VCaP (cell line): ENCODE measurements around the gene TTYH3.

Source experiments
- H3K27ac ChIP-seq: fragments of 450-650 bp; 2 replicates; pipeline ENCODE4 v1.5.1; 2017
- TF ChIP-seq, protein P1 (sequence below): fragments of 450-650 bp; conservative IDR thresholded peaks from 2 replicates; pipeline ENCODE4 v1.5.1; 2017; ENCODE audit warnings: mild to moderate bottlenecking, moderate library complexity

Gene TTYH3

GRCh38 chr7:2628130-2628482 is 3.7 kb upstream of the TTYH3 start:
- TF ChIP-seq, protein P1, sequence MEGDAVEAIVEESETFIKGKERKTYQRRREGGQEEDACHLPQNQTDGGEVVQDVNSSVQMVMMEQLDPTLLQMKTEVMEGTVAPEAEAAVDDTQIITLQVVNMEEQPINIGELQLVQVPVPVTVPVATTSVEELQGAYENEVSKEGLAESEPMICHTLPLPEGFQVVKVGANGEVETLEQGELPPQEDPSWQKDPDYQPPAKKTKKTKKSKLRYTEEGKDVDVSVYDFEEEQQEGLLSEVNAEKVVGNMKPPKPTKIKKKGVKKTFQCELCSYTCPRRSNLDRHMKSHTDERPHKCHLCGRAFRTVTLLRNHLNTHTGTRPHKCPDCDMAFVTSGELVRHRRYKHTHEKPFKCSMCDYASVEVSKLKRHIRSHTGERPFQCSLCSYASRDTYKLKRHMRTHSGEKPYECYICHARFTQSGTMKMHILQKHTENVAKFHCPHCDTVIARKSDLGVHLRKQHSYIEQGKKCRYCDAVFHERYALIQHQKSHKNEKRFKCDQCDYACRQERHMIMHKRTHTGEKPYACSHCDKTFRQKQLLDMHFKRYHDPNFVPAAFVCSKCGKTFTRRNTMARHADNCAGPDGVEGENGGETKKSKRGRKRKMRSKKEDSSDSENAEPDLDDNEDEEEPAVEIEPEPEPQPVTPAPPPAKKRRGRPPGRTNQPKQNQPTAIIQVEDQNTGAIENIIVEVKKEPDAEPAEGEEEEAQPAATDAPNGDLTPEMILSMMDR, result no peak
- no peak overlapping the region for H3K27ac ChIP-seq

GRCh38 chr7:2628891-2629290 is 2.9 kb upstream of the TTYH3 start:
- TF ChIP-seq, protein P1, result no peak
- H3K27ac ChIP-seq, result no peak overlapping the region

GRCh38 chr7:2629746-2630681 is 1.8 kb upstream of the TTYH3 start:
- TF ChIP-seq, protein P1, result no peak
- H3K27ac ChIP-seq, result peak overlapping the region; percentile 52

DNA sequence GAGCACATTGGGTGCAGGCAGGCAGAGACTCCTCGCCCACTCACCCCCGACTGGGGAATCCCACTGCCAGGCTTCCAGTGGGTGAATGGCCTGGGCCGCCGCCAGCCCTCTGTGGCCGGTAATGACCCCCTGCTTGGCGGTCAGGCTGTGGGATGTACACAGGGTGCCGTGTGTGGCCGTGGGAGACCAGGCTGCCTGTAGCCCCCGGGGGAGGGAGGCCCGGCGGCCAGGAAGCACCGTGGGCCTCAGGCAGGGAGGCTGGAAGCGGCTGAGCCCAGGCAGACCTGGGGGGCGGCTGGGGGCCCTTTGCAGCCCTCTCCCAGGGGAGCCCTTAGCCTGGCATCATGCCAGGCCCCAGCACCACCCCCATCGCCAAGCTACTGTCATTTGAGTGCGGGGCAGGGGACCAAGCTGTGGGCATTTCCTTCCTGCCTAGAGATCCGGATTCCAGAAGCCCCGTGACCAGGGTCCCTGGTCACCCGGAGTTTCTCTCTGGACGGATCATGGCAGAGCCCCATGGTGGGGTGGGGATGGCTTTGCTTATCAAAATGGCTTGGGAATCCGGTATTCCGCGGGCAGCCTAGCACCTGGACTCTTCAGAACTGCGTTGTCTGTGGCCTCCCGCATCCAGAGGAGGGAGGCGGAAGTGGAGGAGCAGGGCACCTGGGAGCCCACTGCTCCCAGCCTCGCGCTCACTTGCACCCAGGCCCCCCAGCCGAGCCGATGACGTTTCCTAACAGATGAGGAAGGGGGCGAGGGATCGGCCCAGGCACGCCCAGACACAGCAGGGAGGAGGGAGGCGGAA is 1.1 kb downstream of the TTYH3 start:
- TF ChIP-seq, protein P1, result no peak
- peak overlapping the region; percentile 82 for H3K27ac ChIP-seq

DNA sequence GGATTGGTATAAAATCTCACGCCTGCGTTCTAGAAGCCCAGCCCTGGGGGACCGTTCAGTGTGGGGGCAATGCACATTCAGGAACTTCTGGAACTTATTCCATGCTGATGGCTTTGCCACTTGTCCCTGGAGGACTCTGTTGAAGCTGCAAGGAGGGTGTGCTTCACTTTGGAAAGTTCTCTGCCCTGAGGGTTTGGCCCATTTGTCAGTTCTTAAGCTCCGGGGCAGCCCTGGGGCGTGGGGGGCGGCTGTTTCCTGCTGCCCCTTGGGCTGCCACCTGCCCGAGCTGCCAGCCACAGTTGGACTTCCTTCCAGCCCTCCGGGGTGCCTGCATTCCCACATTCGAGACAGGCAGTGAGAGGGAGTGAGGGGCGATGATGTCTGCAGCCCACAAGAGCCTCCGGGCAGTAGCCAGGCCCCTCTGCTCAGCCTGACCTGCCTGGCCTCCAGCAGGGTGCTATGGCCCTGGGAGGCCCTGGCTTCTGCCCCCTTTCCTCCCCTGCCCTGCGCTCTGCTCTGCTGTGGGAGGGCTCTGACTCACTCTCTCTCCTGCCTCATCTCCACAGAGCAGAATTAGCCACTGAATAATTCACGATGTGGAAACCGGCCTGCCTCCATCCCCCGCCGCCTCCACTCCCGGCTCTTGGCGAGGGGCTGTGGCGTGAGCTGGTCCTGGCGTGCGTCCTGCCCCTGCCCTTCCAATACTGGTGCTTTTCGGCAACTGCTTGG is 1.9 kb downstream of the TTYH3 start:
- H3K27ac ChIP-seq, result peak overlapping the region; percentile 82

GRCh38 chr7:2634267-2635145 is 2.7 kb downstream of the TTYH3 start:
- peak overlapping the region; percentile 82 for H3K27ac ChIP-seq
- TF ChIP-seq, protein P1, result no peak

More for the DNA sequence above, 1.9 kb downstream of the TTYH3 start:
- TF ChIP-seq, protein P1, result no peak
